Stimulated activated CD8-positive, alpha-beta memory T cell treated with anti-CD3 and anti-CD28 coated beads, Interleukin-12 subunit alpha, Interleukin-12 subunit beta, amount 100 ng/mL, for 24 hours (primary cell): ENCODE results near the gene PDXP.
"Not testable (repeated sequence)": the region's sequence is repeated elsewhere in the genome, so short reads cannot be mapped to it uniquely, and the experiment has no call there.

Experiments used
- DNase-seq: peaks from one replicate; pipeline ENCODE4 v3.0.0-alpha.2; 2020; ENCODE audit errors: extremely low read depth

The PDXP gene

GRCh38 chr22:37674951-37675929, 16.7 kb downstream of the PDXP start, which contains the start of gene LGALS1:
TSS of gene LGALS1 (plus strand) at chr22:37675636. CDS start at chr22:37675703, 67 bp downstream.
- no peak for DNase-seq

- no peak for DNase-seq
Measured at GRCh38 chr22:37675930-37676735, 17.6 kb downstream of the PDXP start.

GRCh38 chr22:37676736-37677492, 18.4 kb downstream of the PDXP start:
- peak; percentile 77 for DNase-seq

DNA sequence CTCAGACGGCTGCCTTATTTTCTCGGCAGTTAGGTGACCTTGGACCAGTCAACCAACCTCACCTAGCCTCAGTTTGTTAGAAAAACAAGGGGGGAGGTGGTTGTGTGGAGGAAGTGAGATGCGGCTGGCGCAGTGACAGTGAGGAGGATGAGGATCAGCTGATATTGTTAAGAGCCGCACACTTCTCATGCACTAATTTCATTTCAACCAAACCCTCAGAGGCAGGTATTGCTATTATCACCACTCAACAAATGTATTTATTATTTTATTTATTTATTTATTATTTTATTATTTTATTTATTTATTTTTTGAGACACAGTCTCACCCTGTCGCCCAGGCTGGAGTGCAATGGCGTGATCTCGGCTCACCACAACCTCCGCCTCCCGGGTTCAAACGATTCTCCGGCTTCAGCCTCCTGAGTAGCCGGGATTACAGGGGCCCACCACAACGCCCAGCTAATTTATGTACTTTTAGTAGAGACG, 19.0 kb downstream of the PDXP start:
- DNase-seq, result no peak

DNA sequence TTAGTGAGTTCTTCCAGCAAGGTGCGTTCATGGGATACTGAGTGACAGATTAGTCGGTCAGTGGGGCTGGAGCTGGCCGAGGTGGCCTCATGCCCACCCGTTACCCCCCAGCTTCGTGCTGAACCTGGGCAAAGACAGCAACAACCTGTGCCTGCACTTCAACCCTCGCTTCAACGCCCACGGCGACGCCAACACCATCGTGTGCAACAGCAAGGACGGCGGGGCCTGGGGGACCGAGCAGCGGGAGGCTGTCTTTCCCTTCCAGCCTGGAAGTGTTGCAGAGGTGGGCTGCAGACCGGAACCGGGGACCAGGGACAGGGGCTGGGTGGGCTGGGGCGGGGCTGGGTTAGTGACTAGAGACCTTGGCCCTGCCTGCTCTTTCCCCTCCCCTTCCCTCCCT, 19.8 kb downstream of the PDXP start:
- DNase-seq, result no peak

- DNase-seq, result no peak
Measured at GRCh38 chr22:37679670-37680069, 21.1 kb downstream of the PDXP start.

DNA sequence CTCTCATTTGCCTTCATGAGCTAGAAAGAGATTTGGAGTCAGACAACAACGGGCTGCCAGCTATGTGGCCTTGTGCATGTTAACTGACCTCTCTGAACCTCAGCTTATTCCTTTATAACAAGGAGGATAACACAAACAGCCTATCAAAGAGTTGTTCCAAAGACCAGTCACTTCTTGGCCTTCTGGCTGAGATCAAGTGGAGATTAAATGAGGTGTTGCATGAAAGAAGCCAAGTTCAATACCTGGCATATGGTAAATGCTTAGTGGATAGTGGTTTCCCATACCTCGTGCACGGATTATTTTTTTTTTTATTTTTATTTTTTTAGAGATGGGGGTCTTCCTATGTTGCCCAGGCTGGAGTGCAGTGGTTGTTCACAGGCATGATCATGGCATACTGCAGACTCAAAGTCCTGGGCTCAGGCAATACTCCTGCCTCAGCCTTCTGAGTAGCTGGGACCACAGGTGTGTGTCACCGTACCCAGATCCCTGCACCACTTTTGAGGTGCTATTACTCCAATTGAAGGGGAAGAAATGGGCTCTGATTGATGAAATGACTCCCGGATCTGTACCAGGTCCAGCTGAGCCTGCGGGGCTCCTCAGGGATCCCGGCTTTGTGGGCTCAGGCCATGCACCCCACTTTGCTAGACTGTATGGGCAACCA, 21.8 kb downstream of the PDXP start:
- DNase-seq, result no peak

DNA sequence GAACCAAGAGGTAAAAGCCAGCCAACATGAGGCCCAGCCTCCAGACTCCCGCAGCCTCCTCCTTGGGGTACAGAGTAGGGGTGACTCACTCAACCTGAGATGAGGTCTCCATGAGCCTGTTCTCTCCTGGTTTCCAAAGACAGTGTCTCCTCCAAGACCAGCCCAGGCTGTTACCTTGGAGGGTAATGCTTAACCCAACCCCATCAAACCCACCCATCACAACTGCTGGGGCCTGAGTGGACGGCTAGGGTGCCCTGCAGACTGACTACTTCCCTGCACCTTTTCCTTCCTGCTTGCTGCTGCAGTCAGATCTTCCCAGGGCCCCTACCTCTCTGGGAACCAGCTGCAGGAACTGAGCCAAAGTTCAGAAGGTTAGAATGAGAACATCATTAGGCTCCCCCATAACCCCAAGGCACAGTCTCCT, 22.5 kb downstream of the PDXP start:
- no peak for DNase-seq

- DNase-seq, result no peak
Measured at GRCh38 chr22:37681556-37682049, 23.1 kb downstream of the PDXP start.

GRCh38 chr22:37684803-37685615, 26.5 kb downstream of the PDXP start:
- DNase-seq, result no peak

GRCh38 chr22:37686002-37686982, 27.8 kb downstream of the PDXP start, which contains the start of gene NOL12:
TSS of gene NOL12 (plus strand) at chr22:37686343. CDS start at chr22:37686393, 50 bp downstream.
- peak; percentile 49 for DNase-seq

DNA sequence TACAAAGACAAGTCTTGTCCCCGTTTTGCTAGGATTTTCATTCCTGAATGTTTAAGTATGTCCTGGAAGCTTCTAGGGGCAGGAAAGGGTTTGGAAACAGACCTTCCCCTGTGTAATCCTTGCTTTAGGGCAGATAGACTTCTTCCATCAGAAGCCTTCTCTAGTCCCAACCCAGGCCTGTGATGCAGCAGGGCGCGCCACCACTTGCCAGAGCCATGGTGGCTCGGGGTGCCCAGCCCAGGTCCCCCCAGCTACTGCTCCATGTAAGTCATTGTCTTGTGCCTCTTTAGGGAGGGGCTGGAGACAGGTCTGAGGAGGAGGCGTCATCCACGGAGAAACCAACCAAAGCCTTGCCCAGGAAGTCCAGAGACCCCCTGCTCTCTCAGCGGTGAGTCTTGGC, 31.9 kb downstream of the PDXP start:
- DNase-seq, result no peak

GRCh38 chr22:37690901-37691504, 32.5 kb downstream of the PDXP start:
- no peak for DNase-seq

DNA sequence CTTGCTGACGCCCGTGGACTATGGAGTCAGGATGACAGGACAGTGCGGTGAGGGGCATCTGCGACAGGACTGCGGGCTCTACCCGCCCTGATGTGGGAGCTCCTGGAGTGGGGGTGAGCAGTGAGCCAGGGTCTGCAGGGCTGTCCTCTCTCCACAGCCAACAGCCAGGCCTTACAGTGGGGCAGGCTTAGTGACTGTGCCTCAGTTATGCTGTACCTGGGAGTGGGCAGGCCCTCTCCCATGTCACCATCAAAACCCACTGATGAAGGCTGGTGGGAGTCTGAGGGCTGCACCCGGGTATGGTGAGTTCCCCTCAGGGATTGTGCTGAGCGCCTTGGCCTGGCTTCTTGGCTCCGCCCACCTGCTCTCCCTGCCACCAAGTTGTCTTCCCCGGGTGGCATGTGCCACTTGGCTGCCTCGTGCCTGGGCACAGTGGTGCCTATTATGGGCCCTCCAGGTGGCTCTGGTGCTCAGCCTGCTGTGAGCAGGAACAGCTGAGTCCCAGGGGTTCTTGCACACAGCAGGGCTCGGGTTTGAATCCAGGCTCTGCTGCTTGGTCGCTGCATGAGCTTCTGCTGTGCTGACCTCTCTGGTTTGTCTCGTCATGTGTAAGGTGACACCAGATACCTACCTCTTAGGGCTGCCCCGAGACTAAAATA, 34.2 kb downstream of the PDXP start:
- DNase-seq, result no peak

- DNase-seq, result not testable (repeated sequence)
Measured at GRCh38 chr22:37694131-37694530, 35.6 kb downstream of the PDXP start.

- not testable (repeated sequence) for DNase-seq
Measured at GRCh38 chr22:37696260-37696656, 37.7 kb downstream of the PDXP start.

- peak; percentile 73 for DNase-seq
Measured at GRCh38 chr22:37696657-37697537, 38.4 kb downstream of the PDXP start, which contains the start of gene TRIOBP. TSS of gene TRIOBP (plus strand) at chr22:37697048. CDS start at chr22:37701366, 4,318 bp downstream.
